Testis (tissue), 2 donors: Measurements from ENCODE around the gene CCL4.

ENCODE experiments used
- POLR2A ChIP-seq: fragments of 450-650 bp; IDR thresholded peaks from one replicate; pipeline ENCODE4 v1.6.1; 2017; ENCODE audit warnings: antibody characterized with exemption, mild to moderate bottlenecking, moderate library complexity
- TF ChIP-seq, protein P1 (sequence below), 3 experiments: fragments of 450-650 bp in 2 of 3; fragments of 200-600 bp in 1 of 3; sonication (generic) in 1 of 3; IDR thresholded peaks; one replicate each; pipeline ENCODE4 v1.5.1; 2016 to 2019; ENCODE audit warnings: antibody characterized with exemption in 3 of 3, mild to moderate bottlenecking in 2 of 3, moderate library complexity in 1 of 3

DNA sequence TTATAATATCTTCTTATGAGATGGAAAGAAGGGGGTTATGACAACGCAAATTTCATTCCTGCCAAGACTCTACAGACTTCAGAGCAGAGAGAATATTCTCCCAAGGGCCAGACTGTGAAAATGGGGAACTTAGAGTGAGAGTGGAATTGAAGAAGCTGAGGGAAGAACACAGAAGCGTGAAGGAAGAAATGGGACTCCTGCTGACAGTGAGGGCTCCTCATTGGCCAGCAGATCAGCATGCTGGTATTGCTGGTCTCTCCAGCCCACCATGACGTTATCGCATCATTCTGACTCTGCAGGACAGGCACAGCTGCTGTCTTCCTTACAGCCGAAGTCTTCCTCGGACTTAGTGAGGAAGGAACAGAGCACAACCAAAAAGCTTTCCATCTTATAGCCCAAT, 24.3 kb downstream of the CCL4 start:
- TF ChIP-seq, protein P1, sequence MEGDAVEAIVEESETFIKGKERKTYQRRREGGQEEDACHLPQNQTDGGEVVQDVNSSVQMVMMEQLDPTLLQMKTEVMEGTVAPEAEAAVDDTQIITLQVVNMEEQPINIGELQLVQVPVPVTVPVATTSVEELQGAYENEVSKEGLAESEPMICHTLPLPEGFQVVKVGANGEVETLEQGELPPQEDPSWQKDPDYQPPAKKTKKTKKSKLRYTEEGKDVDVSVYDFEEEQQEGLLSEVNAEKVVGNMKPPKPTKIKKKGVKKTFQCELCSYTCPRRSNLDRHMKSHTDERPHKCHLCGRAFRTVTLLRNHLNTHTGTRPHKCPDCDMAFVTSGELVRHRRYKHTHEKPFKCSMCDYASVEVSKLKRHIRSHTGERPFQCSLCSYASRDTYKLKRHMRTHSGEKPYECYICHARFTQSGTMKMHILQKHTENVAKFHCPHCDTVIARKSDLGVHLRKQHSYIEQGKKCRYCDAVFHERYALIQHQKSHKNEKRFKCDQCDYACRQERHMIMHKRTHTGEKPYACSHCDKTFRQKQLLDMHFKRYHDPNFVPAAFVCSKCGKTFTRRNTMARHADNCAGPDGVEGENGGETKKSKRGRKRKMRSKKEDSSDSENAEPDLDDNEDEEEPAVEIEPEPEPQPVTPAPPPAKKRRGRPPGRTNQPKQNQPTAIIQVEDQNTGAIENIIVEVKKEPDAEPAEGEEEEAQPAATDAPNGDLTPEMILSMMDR (IDR thresholded peaks at IDR 0.05), result no peak
- TF ChIP-seq POLR2A, result no peak
